BLaER1 treated with 17β-estradiol and CSF1 and Interleukin-3, amounts not matched to agents 10 nM and 100 nM (cell line): Measurements from ENCODE around the gene UBXN11.

ENCODE experiments used
- H3K27ac ChIP-seq, 11 experiments: shearing (Covaris generic); formaldehyde crosslinking; 2 replicates each; pipeline ENCODE4 v1.8.1; 2022
- H3K27me3 ChIP-seq, 11 experiments: shearing (Covaris generic); formaldehyde crosslinking; 2 replicates each; pipeline ENCODE4 v1.8.1; 2022
- H3K36me3 ChIP-seq, 11 experiments: shearing (Covaris generic); formaldehyde crosslinking; 2 replicates each; pipeline ENCODE4 v1.8.1; 2022
- H3K4me1 ChIP-seq, 10 experiments: shearing (Covaris generic); formaldehyde crosslinking; 2 replicates each; pipeline ENCODE4 v1.8.1; 2022
- H3K4me2 ChIP-seq, 11 experiments: shearing (Covaris generic); formaldehyde crosslinking; 2 replicates each; pipeline ENCODE4 v1.8.1; 2022
- H3K4me3 ChIP-seq, 10 experiments: shearing (Covaris generic); formaldehyde crosslinking; 2 replicates each; pipeline ENCODE4 v1.8.1; 2022
- H3K9ac ChIP-seq, 11 experiments: shearing (Covaris generic); formaldehyde crosslinking; 2 replicates each; pipeline ENCODE4 v1.8.1; 2022
- H3K9me3 ChIP-seq, 11 experiments: shearing (Covaris generic); formaldehyde crosslinking; replicated peaks in 1 of 11; 2 replicates each; pipeline ENCODE4 v1.8.1; 2022
- H4K20me1 ChIP-seq, 11 experiments: shearing (Covaris generic); formaldehyde crosslinking; 2 replicates each; pipeline ENCODE4 v1.8.1; 2022
- Cebpa-rat ChIP-seq, 11 experiments: shearing (Covaris generic); IDR thresholded peaks; 2 replicates each; pipeline ENCODE4 v1.8.1; 2022

Gene UBXN11

DNA sequence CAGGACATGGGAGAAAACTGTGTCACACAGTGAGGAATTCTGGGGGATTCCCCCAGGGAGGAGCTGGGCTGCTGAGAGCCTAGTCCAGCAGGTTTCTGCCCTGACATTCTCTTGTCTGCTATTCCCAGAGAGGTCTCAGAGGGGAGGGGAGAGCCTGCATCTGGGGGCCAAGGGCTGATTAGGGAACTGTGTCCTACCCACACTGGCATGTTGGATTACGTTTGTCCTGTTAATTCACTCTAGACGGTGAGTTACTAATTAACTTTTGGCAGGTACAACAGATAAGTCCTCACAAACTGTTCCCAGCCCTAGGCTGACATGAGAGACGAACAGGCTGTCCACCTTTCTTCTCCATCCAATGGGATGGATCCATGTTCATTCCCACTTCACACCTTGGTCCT lies 29.2 kb downstream of the UBXN11 start:
- no peaks in the 10 kb centered on the region for H3K27me3 ChIP-seq
- H3K9me3 ChIP-seq = no peaks in the 10 kb centered on the region
- TF ChIP-seq Cebpa-rat (IDR thresholded peaks at IDR 0.05) = no peak
- H3K4me3 ChIP-seq = peak overlapping the region in 3 of 10 experiments; percentile 1 to 44 (median 11); a peak in 5 of 20 replicates
- peak overlapping the region; percentile 94 to 100 (median 98) for H3K4me2 ChIP-seq
- peak overlapping the region; percentile 72 to 99 (median 97); a peak in 21 of 22 replicates for H3K9ac ChIP-seq
- H3K27ac ChIP-seq = peak overlapping the region; percentile 72 to 99 (median 95)
- peaks cover 13 to 73% (median 60%) of the 10 kb centered on the region in 11 experiments for H3K36me3 ChIP-seq
- H4K20me1 ChIP-seq = peaks cover 6 to 24% (median 15%) of the 10 kb centered on the region in 11 experiments; a peak in 17 of 22 replicates
- peaks cover 64 to 81% (median 72%) of the 10 kb centered on the region in 10 experiments for H3K4me1 ChIP-seq

DNA sequence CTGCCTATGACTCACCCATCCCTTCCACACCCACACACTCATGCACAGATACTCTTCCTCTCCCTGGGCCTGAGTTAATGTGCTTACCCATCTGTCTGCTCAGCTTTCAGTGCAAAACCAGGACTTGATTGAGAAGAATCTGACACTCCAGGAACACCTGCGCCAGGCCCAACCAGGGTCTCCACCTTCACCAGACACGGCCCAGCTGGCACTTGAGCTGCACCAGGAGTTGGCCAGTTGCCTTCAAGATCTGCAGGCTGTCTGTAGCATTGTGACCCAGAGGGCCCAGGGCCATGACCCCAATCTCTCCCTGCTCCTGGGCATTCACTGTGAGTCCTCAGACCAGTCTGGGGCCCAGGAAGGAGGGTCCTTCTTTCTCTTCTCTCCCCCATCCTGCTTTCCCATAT lies 30.0 kb downstream of the UBXN11 start:
- H3K4me1 ChIP-seq = peaks cover 56 to 73% (median 64%) of the 10 kb centered on the region in 10 experiments
- peak overlapping the region; percentile 34 to 100 (median 98) for H3K4me2 ChIP-seq
- peaks cover 15 to 73% (median 63%) of the 10 kb centered on the region in 11 experiments for H3K36me3 ChIP-seq
- no peak for TF ChIP-seq Cebpa-rat (IDR thresholded peaks at IDR 0.05)
- H3K27ac ChIP-seq = peak overlapping the region; percentile 72 to 99 (median 95); a peak in 21 of 22 replicates
- H4K20me1 ChIP-seq = peaks cover 6 to 15% (median 9%) of the 10 kb centered on the region in 11 experiments; a peak in 17 of 22 replicates
- peak overlapping the region in 6 of 10 experiments; percentile 11 to 53 (median 38); a peak in 9 of 20 replicates for H3K4me3 ChIP-seq
- peak overlapping the region; percentile 18 to 99 (median 97); a peak in 21 of 22 replicates for H3K9ac ChIP-seq
- H3K9me3 ChIP-seq = no peaks in the 10 kb centered on the region
- no peaks in the 10 kb centered on the region for H3K27me3 ChIP-seq

DNA sequence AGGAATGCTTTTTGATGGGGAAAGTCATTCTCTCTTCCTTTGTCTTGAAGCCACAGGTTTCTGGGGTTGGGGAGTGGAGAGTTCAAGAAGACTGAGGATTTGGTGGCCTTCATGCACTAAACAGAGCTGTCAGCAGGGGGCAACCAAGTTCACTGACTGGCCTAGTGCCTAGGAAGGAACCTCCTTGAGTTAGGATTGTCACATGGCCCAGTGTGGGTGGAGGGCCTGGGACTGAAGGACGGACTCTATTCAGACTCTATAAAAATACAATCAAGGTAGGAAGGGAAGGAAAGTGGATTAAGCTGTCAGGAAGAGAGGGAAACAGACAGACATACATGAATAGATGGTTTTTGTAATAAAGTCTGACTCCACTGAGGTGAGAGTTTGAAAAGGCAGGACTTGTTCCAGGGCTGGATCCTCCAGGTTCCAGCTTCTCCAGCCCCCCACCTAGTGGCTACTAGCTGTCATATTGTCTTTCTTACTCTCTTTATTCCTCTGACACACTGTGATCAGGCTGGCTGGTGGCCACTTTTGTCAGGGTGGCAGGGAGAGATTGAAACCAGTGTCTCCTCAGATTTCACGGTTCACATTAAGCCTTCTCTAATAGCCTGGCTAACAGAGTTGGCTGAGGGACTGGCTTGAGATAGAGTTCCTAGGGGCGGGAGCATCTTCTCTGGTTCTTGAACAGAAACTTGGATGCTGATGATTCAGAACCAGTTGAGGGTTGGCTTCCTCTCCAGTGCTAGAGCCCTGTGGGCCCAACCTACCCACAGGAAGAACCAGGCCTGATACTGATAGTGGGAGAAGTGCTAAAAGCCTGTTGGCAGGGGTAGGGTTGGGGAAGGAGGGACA lies 30.6 kb downstream of the UBXN11 start:
- no peak for TF ChIP-seq Cebpa-rat (IDR thresholded peaks at IDR 0.05)
- Histone ChIP-seq H3K36me3 (peaks cover 15 to 73% (median 63%) of the 10 kb centered on the region in 11 experiments), H3K9ac (peak overlapping the region; percentile 57 to 99 (median 97); a peak in 21 of 22 replicates)

DNA sequence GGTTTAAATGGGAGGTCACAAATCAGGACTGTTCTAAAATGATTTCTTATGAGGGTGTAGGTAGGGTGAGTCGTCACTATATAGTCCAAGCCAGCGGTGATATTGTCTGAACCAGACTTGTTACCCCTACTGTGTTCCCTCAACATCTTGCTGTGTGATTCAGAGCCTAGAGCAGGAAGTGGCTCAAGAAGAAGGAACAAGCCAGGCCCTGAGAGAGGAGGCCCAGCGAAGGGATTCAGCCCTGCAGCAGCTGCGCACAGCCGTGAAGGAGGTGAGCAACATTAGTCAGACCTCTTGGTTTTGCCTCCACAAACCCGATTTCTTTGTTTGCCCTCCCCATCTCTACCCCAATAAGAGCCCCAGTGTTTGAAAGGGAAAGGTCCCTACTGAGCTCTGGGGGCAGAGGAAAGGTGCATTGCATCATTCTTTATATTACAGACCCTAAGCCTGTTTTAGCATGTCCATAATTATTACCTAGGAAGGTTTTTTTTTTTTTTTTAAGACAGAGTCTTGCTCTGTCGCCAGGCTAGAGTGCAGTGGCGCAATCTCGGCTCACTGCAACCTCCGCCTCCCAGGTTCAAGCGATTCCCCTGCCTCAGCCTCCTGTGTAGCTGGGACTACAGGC lies 31.5 kb downstream of the UBXN11 start:
- Histone ChIP-seq H3K27ac (peak overlapping the region; percentile 66 to 99 (median 95)), H3K4me2 (peak overlapping the region; percentile 34 to 100 (median 98); a peak in 18 of 22 replicates), H3K27me3 (no peaks in the 10 kb centered on the region), H3K36me3 (peaks cover 24 to 79% (median 71%) of the 10 kb centered on the region in 11 experiments), H3K9me3 (peaks cover 0 to under 1% (median 0%) of the 10 kb centered on the region in 11 experiments; a peak in 2 of 22 replicates), H4K20me1 (peaks cover 0 to under 1% (median 0%) of the 10 kb centered on the region in 11 experiments; a peak in 2 of 22 replicates), H3K4me1 (peaks cover 46 to 68% (median 56%) of the 10 kb centered on the region in 10 experiments), H3K4me3 (peak overlapping the region in 1 of 10 experiments; percentile 1; a peak in 2 of 20 replicates), H3K9ac (peak overlapping the region; percentile 12 to 99 (median 97); a peak in 20 of 22 replicates)
- no peak for TF ChIP-seq Cebpa-rat (IDR thresholded peaks at IDR 0.05)

More for the DNA sequence above, 30.6 kb downstream of the UBXN11 start:
- Histone ChIP-seq H3K27ac (peak overlapping the region; percentile 66 to 99 (median 95)), H3K4me2 (peak overlapping the region; percentile 34 to 100 (median 98); a peak in 21 of 22 replicates), H4K20me1 (peaks cover 0 to 9% (median 3%) of the 10 kb centered on the region in 11 experiments; a peak in 8 of 22 replicates), H3K9me3 (no peaks in the 10 kb centered on the region), H3K27me3 (no peaks in the 10 kb centered on the region), H3K4me1 (peaks cover 50 to 68% (median 57%) of the 10 kb centered on the region in 10 experiments), H3K4me3 (peak overlapping the region in 2 of 10 experiments; percentile 39 to 44; a peak in 2 of 20 replicates)

DNA sequence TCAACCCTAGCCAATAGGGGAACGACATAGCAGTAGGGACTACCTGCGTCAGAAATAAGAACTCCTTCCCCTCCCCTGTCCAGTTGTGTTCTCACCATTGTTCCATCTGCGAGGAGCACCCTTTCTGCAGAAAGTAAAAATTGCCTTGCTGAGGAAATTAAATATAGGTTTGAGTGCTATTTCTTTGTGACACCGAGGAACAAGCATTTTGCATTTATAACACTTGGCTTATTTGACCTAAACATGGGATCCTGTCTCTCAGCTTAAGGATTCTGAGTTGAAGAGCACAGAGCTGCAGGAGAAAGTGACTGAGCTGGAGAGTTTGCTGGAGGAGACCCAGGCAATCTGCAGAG lies 37.3 kb downstream of the UBXN11 start:
- Histone ChIP-seq H3K4me1 (peaks cover 0 to 22% (median 2%) of the 10 kb centered on the region in 10 experiments; a peak in 15 of 20 replicates), H3K36me3 (peaks cover 51 to 100% (median 95%) of the 10 kb centered on the region in 11 experiments), H3K4me3 (no peak overlapping the region; a peak in 1 of 20 replicates), H3K9me3 (peaks cover 14 to 23% (median 22%) of the 10 kb centered on the region in 11 experiments), H4K20me1 (no peaks in the 10 kb centered on the region), H3K27me3 (no peaks in the 10 kb centered on the region), H3K9ac (no peak overlapping the region), H3K27ac (no peak overlapping the region), H3K4me2 (no peak overlapping the region)
- TF ChIP-seq Cebpa-rat (IDR thresholded peaks at IDR 0.05) = no peak

DNA sequence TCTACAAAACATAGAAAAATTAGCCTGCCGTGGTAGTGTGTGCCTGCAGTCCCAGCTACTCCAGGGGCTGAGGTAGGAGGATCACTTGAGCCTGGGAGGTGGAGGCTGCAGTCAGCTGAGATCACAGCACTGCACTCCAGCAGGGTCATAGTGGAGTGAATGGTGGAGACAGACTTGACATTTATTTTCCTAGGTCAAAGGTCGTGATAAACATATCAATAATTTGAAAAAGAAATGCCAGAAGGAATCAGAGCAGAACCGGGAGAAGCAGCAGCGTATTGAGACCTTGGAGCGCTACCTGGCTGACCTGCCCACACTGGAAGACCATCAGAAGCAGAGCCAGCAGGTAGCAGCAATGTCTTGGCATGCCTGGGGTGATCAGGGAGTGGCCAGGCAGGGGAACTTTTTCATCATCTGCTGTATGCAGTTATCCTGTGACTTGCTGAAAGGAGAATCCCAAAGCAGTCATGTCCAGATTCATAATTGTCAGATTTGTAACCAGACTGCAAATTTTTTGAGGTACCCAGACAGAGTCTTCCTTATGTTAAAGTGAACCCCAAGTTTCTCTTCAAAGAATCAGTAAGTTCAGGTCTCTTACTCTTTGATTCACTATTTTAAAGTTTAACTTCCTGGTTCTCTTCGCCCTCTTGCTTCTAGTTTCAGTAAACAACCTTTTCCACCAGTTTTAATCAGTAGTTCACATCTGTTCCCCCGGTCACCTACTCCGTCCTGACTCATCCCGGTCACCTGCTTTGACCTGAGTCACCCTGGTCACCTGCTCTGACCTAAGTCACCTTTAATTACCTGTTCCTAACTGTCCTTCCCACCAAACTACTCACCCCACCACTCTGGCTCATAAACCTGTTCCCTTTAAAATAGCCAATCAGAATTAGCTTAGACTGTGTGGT lies 37.9 kb downstream of the UBXN11 start:
- peaks cover 0 to 17% (median 0%) of the 10 kb centered on the region in 10 experiments; a peak in 5 of 20 replicates for H3K4me1 ChIP-seq
- no peak overlapping the region for H3K9ac ChIP-seq
- no peak overlapping the region for H3K4me2 ChIP-seq
- H3K36me3 ChIP-seq = peaks cover 57 to 100% (median 98%) of the 10 kb centered on the region in 11 experiments
- no peak for TF ChIP-seq Cebpa-rat (IDR thresholded peaks at IDR 0.05)
- H3K27me3 ChIP-seq = no peaks in the 10 kb centered on the region
- no peaks in the 10 kb centered on the region for H4K20me1 ChIP-seq
- H3K27ac ChIP-seq = no peak overlapping the region
- peaks cover 14 to 23% (median 22%) of the 10 kb centered on the region in 11 experiments for H3K9me3 ChIP-seq
- H3K4me3 ChIP-seq = no peak overlapping the region

DNA sequence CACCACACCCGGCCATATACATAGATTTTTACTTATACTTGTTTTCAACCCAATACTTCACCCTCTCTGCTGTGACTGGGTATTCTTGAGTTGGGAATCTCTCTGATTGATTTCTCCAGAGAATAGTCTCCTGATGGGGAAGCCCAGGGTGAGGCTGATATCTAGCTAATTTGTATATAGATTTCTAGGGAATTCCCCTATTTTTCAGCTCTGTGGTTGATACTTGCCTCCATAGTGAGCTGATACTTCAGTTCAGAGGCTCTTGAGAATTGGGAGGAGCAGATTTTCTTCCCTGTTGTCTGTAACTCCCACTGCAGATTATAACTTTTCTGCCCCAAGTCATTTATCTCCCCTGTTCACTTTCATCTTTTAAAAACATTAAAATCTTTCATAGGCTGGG lies 41.0 kb downstream of the UBXN11 start:
- H3K36me3 ChIP-seq = peaks cover 53 to 100% (median 99%) of the 10 kb centered on the region in 11 experiments

DNA sequence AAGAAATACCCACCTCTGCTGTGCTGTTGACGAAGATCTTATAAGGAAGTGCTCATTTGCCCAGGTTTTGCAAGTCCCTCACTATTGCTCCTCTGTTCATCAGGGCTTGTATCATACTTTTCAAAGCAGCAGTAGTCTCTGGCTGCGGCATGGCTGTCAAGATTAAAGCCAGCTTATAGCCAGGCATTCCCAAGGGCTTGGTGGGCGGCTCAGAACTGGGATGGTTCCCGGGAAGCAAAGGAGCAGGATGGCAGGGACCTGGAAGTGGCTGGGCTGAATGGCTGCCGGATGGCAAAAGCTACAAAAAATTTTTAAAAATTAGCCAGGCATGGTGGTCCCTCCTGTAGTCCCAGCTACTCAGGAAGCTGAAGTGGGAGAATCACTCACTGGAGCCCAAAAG lies 43.2 kb downstream of the UBXN11 start:
- H3K36me3 ChIP-seq = peaks cover 34 to 100% (median 99%) of the 10 kb centered on the region in 11 experiments
- H3K9me3 ChIP-seq = peaks cover 3 to 11% (median 9%) of the 10 kb centered on the region in 11 experiments
- no peak overlapping the region for H3K4me3 ChIP-seq
- no peak overlapping the region for H3K9ac ChIP-seq
- no peak overlapping the region for H3K4me2 ChIP-seq
- H3K27ac ChIP-seq = no peak overlapping the region
- no peak for TF ChIP-seq Cebpa-rat (IDR thresholded peaks at IDR 0.05)
- H3K4me1 ChIP-seq = peaks cover 0 to 39% (median 16%) of the 10 kb centered on the region in 10 experiments; a peak in 12 of 20 replicates
- no peaks in the 10 kb centered on the region for H3K27me3 ChIP-seq
- H4K20me1 ChIP-seq = peaks cover 0 to 2% (median 0%) of the 10 kb centered on the region in 11 experiments; a peak in 3 of 22 replicates

More for the DNA sequence above, 41.0 kb downstream of the UBXN11 start:
- Histone ChIP-seq H3K9ac (no peak overlapping the region), H4K20me1 (no peaks in the 10 kb centered on the region; a peak in 1 of 22 replicates), H3K9me3 (peaks cover 14 to 23% (median 22%) of the 10 kb centered on the region in 11 experiments), H3K27ac (no peak overlapping the region), H3K4me1 (peaks cover 0 to 18% (median 0%) of the 10 kb centered on the region in 10 experiments; a peak in 6 of 20 replicates), H3K4me3 (no peak overlapping the region), H3K4me2 (peak overlapping the region in 2 of 11 experiments; percentile 25 to 33; a peak in 4 of 22 replicates), H3K27me3 (no peaks in the 10 kb centered on the region)
- no peak for TF ChIP-seq Cebpa-rat (IDR thresholded peaks at IDR 0.05)
